Loucy (cell line): Measurements from ENCODE around the gene ANKS3.

Experiments
- H2AFZ ChIP-seq: fragments of 200-600 bp; sonication (generic); 2 replicates; pipeline ENCODE4 v1.6.0; 2016; ENCODE audit warnings: antibody characterized with exemption, mild to moderate bottlenecking, low read length, moderate library complexity
- H3F3A ChIP-seq: fragments of 200-600 bp; 2 replicates; pipeline ENCODE4 v1.6.0; 2016; ENCODE audit warnings: antibody characterized with exemption, low read depth, mild to moderate bottlenecking
- H3K27me3 ChIP-seq: fragments of 200-600 bp; sonication (generic); 2 replicates; pipeline ENCODE4 v1.6.1; 2014; ENCODE audit warnings: low read length, mild to moderate bottlenecking; ENCODE audit not compliant: insufficient read depth, poor library complexity, severe bottlenecking
- H3K36me3 ChIP-seq: fragments of 200-600 bp; sonication (generic); 2 replicates; pipeline ENCODE4 v1.6.1; 2016; ENCODE audit warnings: low read length; ENCODE audit not compliant: insufficient read depth
- H3K4me1 ChIP-seq: fragments of 200-600 bp; sonication (generic); 2 replicates; pipeline ENCODE4 v1.5.1; 2014; ENCODE audit warnings: low read length, mild to moderate bottlenecking; ENCODE audit not compliant: insufficient read depth, poor library complexity, severe bottlenecking
- H3K4me2 ChIP-seq: fragments of 200-600 bp; sonication (generic); 2 replicates; pipeline ENCODE4 v1.6.0; 2014; ENCODE audit warnings: antibody characterized with exemption, low read length, low read depth, mild to moderate bottlenecking; ENCODE audit not compliant: poor library complexity, severe bottlenecking
- H3K4me3 ChIP-seq: fragments of 200-600 bp; sonication (generic); 2 replicates; pipeline ENCODE4 v1.5.1; 2014; ENCODE audit warnings: low read length, mild to moderate bottlenecking, mixed read lengths; ENCODE audit not compliant: poor library complexity, severe bottlenecking
- H3K79me2 ChIP-seq: fragments of 200-600 bp; sonication (generic); 2 replicates; pipeline ENCODE4 v1.6.1; 2014; ENCODE audit warnings: low read length; ENCODE audit not compliant: insufficient read depth
- H3K9ac ChIP-seq: fragments of 200-600 bp; sonication (generic); 2 replicates; pipeline ENCODE4 v1.6.0; 2014; ENCODE audit warnings: mild to moderate bottlenecking, low read depth, low read length, moderate library complexity; ENCODE audit not compliant: poor library complexity, severe bottlenecking
- H3K9me2 ChIP-seq: fragments of 200-600 bp; sonication (generic); replicated peaks from 2 replicates; pipeline ENCODE4 v1.6.1; 2016; ENCODE audit warnings: low read depth, low read length, mixed read lengths
- H3K9me3 ChIP-seq: fragments of 200-600 bp; sonication (generic); 2 replicates; pipeline ENCODE4 v1.6.1; 2014; ENCODE audit warnings: mild to moderate bottlenecking, antibody characterized with exemption, low read length, low read depth; ENCODE audit not compliant: insufficient read depth
- H4K20me1 ChIP-seq: fragments of 200-600 bp; sonication (generic); 2 replicates; pipeline ENCODE4 v1.6.0; 2014; ENCODE audit warnings: antibody characterized with exemption, low read length, mild to moderate bottlenecking; ENCODE audit not compliant: insufficient read depth, poor library complexity, severe bottlenecking
- CTCF ChIP-seq: fragments of 200-600 bp; sonication (generic); conservative IDR thresholded peaks from 2 replicates; pipeline ENCODE4 v1.5.1; 2014; ENCODE audit warnings: mild to moderate bottlenecking, antibody characterized with exemption, low read length
- EZH2phosphoT487 ChIP-seq: fragments of 200-600 bp; IDR thresholded peaks from 2 replicates; pipeline ENCODE4 v1.6.1; 2018; ENCODE audit warnings: antibody characterized with exemption, mild to moderate bottlenecking, moderate library complexity, borderline replicate concordance

The ANKS3 gene

DNA sequence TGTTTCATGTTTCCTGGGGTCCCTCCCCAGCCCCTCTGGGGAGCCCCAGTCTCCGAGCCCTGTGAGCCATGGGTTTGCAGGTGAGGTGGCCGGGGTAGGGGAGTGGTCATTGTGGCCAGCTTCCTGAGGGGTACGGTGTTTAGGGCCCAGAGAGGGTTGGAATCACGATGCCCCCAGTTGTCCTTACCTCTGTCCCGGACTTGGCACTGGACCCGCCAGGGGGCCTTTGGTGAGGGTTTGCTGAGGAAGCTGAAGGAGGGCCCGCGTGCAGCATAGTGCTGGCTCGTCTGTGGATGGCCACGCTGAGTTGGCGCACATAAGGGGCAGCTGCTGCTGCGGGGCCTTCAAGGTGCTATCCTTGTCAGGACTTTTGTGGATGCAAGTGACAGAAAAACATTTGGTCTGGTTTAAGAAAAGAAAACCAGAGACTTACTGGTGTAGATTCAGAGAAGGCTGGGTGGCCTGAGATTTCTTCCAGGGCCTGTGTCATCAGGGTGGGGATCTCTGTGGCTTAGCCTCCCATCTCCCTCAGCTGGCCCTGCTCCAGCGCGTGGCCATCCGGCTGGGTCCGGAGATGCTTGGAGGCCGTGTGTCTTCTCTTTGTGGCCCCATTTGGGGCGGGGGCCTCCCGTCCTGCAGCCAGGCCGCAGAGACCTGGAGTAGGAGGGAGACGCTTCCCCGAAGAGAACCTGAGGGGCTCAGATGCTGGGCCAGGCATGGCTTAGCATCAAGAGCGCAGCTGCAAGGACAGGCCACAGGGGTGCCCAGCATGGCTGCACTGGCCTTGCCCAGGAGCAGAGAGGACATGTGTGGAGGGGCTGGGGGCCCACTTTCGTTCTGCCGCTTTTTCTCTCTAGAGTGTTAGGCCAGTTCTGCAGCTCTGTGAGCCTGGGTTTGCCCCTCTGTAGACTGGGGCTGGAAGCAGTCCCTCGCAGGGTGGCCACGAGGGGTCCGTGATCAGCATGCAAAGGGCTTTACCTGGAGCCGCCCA is 74.4 kb downstream of the ANKS3 start:
- peaks cover 11% of the 10 kb centered on the region; the same call in 1 of the 2 replicates for H3K36me3 ChIP-seq
- no peaks in the 10 kb centered on the region for H4K20me1 ChIP-seq
- TF ChIP-seq CTCF (no peak), EZH2phosphoT487 (no peak)
- no peaks in the 10 kb centered on the region for H3K9me2 ChIP-seq
- no peak overlapping the region for H3K4me3 ChIP-seq
- H2AFZ ChIP-seq, result no peak overlapping the region
- no peaks in the 10 kb centered on the region for H3K79me2 ChIP-seq
- H3K4me2 ChIP-seq, result no peak overlapping the region
- H3K4me1 ChIP-seq, result peaks cover 13% of the 10 kb centered on the region
- H3K9ac ChIP-seq, result no peak overlapping the region
- no peaks in the 10 kb centered on the region for H3K9me3 ChIP-seq
- H3F3A ChIP-seq, result no peaks in the 10 kb centered on the region
- H3K27me3 ChIP-seq, result no peaks in the 10 kb centered on the region

DNA sequence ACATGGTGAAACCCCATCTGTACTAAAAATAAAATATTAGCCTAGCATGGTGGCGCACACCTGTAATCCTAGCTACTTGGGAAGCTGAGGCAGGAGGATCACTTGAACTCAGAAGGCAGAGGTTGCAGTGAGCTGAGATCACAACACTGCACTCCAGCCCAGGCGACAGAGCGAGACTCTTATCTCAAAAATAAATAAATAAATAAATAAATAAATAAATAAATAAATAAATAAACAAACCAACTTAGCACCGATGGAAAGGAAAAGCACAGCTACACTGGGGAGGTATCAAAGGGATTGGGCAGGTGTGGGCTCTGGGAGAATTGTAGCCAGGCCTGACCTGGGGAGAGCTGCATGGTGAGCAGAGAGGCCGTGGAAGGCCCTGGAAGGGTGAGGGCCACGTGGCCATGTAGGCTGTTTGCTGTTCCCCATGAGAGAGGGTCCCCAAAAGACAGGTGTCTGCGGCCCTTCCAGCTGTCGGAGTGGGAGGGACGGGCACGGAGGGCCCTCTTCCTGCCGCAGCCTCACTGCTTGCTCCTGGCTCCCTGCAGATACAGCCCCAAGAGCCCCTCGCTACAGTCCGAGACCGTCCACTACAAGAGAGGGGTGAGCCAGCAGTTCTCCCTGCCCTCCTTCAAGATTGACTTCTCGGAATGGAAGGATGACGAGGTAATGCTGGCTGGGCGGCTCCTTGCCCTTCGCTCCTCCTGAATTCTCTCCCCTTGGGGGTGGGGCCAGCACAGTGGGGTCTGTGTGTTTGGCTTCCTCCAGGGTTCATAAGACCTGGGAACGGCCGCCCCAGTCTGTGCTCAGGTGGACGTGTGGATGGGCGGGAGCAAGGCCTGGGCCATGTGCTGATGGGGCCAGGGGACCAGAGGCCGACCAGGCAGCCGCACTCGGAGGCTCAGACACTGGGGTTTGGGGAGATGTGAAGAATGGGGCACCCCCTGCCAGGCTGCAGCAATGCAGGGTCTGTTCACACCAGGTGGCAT is 77.1 kb downstream of the ANKS3 start:
- no peaks in the 10 kb centered on the region for H4K20me1 ChIP-seq

More for the DNA sequence above, 77.1 kb downstream of the ANKS3 start:
- Histone ChIP-seq H3K36me3 (peaks cover 24% of the 10 kb centered on the region; the same call in 1 of the 2 replicates), H3K4me3 (no peak overlapping the region), H3K9me3 (no peaks in the 10 kb centered on the region), H3K9ac (no peak overlapping the region), H3K4me2 (no peak overlapping the region), H3K27me3 (no peaks in the 10 kb centered on the region), H2AFZ (no peak overlapping the region), H3K4me1 (no peaks in the 10 kb centered on the region), H3K9me2 (no peaks in the 10 kb centered on the region), H3K79me2 (no peaks in the 10 kb centered on the region), H3F3A (no peaks in the 10 kb centered on the region)
- no peak for TF ChIP-seq EZH2phosphoT487
- no peak for TF ChIP-seq CTCF
